HG03196 (cell line): ENCODE measurements around the gene OAS1.

Experiments used
- ATAC-seq: cut with Tn5 transposase; IDR thresholded peaks from one replicate; pipeline ENCODE4 v1.9.1; 2021; ENCODE audit not compliant: unreplicated experiment

Gene OAS1

GRCh38 chr12:112906712-112907414 lies at the start of gene OAS1:
OAS1 (plus strand) TSS chr12:112906962; CDS start chr12:112907040, 78 bp downstream.
- ATAC-seq, result peak; percentile 76

GRCh38 chr12:112859291-112859690 lies 47.5 kb upstream of the OAS1 start:
- ATAC-seq, result no peak

GRCh38 chr12:112860181-112860580 lies 46.6 kb upstream of the OAS1 start:
- no peak for ATAC-seq

- ATAC-seq, result no peak
These were observed 45.5 kb upstream of the OAS1 start for GRCh38 chr12:112861284-112861683.

GRCh38 chr12:112862636-112863290 lies 44.0 kb upstream of the OAS1 start:
- no peak for ATAC-seq

GRCh38 chr12:112868459-112869041 lies 38.2 kb upstream of the OAS1 start:
- ATAC-seq, result no peak

GRCh38 chr12:112869091-112869490 lies 37.7 kb upstream of the OAS1 start:
- no peak for ATAC-seq

GRCh38 chr12:112869778-112870177 lies 37.0 kb upstream of the OAS1 start:
- ATAC-seq, result no peak

- ATAC-seq, result no peak
These were observed 36.3 kb upstream of the OAS1 start for GRCh38 chr12:112870267-112870980.

- no peak for ATAC-seq
These were observed 31.2 kb upstream of the OAS1 start for GRCh38 chr12:112875608-112876007.

GRCh38 chr12:112876506-112876905 lies 30.3 kb upstream of the OAS1 start:
- ATAC-seq, result no peak

- ATAC-seq, result no peak
These were observed 29.8 kb upstream of the OAS1 start for GRCh38 chr12:112877006-112877405.

GRCh38 chr12:112878488-112878887 lies 28.3 kb upstream of the OAS1 start:
- ATAC-seq, result no peak

- no peak for ATAC-seq
These were observed 27.5 kb upstream of the OAS1 start for GRCh38 chr12:112879191-112879705.

- no peak for ATAC-seq
These were observed 25.2 kb upstream of the OAS1 start for GRCh38 chr12:112881602-112882001.

GRCh38 chr12:112885236-112885635 lies 21.5 kb upstream of the OAS1 start:
- no peak for ATAC-seq

- ATAC-seq, result no peak
These were observed 19.2 kb upstream of the OAS1 start for GRCh38 chr12:112887550-112887949.

GRCh38 chr12:112891093-112892024 lies 15.4 kb upstream of the OAS1 start:
- ATAC-seq, result no peak

GRCh38 chr12:112892856-112893255 lies 13.9 kb upstream of the OAS1 start:
- no peak for ATAC-seq

GRCh38 chr12:112894128-112894527 lies 12.6 kb upstream of the OAS1 start:
- no peak for ATAC-seq
